ENCODE results near the gene MGMT.

GRCh38 chr10:129438024-129438423, 29.0 kb upstream of the MGMT start:
- TF ChIP-seq TCF7L2 (IDR thresholded peaks at IDR 0.05; ENCODE audit: borderline replicate concordance, extremely low read depth, insufficient read depth, insufficient read length) (no peak), POLR2A (IDR thresholded peaks at IDR 0.05; ENCODE audit: borderline replicate concordance, extremely low read depth, insufficient read depth, insufficient read length) (no peak), CTCF (IDR thresholded peaks at IDR 0.05 in 2 of 3, conservative IDR thresholded peaks at IDR 0.05 in 1 of 3; ENCODE audit: borderline replicate concordance in 1 of 3, insufficient read depth in 1 of 3, low read depth in 2 of 3, low read length in 2 of 3) (no peak), EZH2phosphoT487 (IDR thresholded peaks at IDR 0.05; ENCODE audit: borderline replicate concordance) (no peak), EZH2 (IDR thresholded peaks at IDR 0.05) (no peak), POLR2AphosphoS5 (IDR thresholded peaks at IDR 0.05; ENCODE audit: low read depth, low read length) (no peak), MAX (IDR thresholded peaks at IDR 0.05) (no peak), YY1 (IDR thresholded peaks at IDR 0.05; ENCODE audit: extremely low read depth, insufficient replicate concordance, low read depth, low read length) (no peak), RAD21 (IDR thresholded peaks at IDR 0.05; ENCODE audit: low read depth) (no peak)
- TF ChIP-seq, protein P1, sequence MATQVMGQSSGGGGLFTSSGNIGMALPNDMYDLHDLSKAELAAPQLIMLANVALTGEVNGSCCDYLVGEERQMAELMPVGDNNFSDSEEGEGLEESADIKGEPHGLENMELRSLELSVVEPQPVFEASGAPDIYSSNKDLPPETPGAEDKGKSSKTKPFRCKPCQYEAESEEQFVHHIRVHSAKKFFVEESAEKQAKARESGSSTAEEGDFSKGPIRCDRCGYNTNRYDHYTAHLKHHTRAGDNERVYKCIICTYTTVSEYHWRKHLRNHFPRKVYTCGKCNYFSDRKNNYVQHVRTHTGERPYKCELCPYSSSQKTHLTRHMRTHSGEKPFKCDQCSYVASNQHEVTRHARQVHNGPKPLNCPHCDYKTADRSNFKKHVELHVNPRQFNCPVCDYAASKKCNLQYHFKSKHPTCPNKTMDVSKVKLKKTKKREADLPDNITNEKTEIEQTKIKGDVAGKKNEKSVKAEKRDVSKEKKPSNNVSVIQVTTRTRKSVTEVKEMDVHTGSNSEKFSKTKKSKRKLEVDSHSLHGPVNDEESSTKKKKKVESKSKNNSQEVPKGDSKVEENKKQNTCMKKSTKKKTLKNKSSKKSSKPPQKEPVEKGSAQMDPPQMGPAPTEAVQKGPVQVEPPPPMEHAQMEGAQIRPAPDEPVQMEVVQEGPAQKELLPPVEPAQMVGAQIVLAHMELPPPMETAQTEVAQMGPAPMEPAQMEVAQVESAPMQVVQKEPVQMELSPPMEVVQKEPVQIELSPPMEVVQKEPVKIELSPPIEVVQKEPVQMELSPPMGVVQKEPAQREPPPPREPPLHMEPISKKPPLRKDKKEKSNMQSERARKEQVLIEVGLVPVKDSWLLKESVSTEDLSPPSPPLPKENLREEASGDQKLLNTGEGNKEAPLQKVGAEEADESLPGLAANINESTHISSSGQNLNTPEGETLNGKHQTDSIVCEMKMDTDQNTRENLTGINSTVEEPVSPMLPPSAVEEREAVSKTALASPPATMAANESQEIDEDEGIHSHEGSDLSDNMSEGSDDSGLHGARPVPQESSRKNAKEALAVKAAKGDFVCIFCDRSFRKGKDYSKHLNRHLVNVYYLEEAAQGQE (IDR thresholded peaks at IDR 0.05; ENCODE audit: low read depth): no peak
